HK-2 (cell line): ENCODE results near the gene HAVCR2.
"Not testable (repeated sequence)": the region's sequence is repeated elsewhere in the genome, so short reads cannot be mapped to it uniquely, and the experiment has no call there.

Source experiments
- DNase-seq: peaks from one replicate; pipeline ENCODE4 v3.0.0-alpha.2; 2018; ENCODE audit not compliant: unreplicated experiment

HAVCR2 gene

DNA sequence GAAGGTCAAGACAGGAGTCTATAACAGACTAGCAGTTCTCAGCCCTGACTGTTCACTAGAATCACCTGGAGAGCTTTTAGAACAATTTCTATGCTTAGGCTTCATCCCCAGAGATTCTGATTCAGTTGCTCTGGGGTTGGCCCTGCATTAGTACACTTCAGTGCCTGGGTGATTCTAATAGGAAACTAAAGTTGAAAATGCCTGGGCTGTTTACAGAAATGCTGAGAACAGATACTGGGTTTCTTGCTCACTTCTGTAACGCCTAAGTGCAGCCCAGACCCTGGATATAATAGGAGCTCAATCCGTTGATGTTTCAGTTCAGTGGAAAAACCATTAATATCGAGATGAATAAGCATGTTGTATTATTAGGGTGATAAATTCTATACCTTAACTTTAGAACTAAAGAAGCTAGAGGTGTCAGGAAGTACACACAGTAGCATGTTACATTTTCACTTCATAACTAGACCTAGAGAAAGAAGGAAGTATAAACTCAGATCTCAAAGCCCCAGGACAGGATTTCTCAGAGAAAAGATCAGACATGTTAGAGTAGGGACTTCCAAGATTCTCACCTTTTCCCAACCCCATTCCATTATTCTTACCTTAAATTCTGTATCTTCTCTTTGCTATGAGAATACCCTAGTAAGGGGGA is 20.4 kb downstream of the HAVCR2 start:
- no peak for DNase-seq

DNA sequence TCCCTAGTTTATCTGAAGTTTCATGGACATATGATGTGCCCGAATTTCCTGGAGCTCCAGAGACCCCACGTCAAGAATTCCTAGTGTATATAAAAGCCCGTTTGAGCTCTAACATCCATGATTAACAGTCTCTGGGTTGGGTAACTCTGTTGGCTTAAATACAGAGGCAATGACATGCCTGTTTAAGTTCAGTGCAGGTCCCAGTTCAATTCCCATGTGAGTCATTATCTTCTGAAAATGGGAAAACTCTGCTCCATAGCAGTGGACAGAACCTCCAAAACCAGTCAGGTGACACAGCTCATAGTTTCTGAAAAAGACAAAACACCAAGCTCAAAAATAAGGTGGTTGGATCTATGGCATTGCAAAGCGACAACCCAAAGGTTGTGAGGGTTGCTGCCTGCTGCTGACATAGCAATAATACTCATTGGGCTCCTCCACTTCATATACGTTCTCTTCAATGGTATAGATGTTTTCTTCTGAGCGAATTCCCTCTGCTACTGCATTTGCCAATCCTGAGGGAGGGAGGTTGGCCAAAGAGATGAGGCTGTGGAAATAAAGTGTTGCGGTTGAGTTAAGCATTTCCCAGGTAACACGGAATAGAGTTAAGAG is 22.0 kb downstream of the HAVCR2 start:
- DNase-seq, result no peak

DNA sequence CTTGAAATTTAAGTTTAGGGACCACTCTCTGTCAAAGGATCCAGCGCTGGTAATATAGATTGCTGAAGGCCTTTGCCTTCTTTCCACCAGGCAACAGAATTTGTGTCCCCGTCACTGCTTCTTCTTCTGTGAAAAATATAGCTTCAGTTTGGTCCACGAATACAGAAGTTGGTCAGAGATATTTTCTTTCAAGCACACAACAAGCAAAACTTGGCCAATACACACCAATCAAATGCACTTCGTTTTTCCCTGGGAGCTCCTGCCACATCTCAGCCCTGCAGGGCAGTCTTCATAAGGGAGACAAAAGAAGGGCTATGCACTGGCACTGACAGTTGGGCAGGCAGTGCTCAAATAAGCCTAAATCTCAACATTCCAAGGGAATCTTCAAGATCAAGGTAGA is 22.9 kb downstream of the HAVCR2 start:
- no peak for DNase-seq

DNA sequence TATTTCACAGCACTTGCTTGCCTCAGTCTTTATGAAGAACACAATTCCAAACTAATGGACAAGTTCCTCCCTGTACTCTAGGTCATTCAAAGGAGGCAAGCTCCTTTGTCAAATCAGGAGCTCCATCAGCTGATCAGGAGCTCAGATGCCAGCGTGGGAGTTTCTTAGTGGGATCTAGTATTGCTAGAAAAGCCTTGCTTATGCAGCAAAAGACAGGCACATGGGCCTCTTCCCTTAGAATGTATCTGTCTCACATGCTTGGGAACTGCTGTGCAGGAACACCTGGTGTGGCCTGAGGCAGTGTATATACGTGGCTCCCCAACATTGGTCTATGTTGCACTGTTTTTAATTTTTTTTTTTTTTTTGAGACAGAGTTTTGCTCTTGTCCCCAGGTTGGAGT is 28.6 kb downstream of the HAVCR2 start:
- DNase-seq, result no peak

DNA sequence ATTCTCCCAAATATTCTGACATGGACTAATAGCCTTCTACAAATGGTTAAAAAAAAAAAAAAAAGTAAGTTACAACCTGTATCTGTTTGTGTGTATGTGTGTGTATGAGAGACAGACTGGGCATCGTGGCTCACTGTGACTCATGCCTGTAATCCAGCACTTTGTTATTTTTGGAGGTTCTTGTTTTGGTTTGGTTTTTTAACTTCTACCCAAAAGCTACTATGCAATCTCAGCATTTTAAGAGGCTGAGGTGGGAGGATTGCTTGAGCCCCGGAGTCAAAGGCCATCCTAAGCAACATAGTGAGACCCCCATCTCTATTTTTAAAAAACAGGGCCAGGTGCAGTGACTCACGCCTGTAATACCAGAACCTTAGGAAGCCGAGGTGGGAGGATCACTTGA is 32.3 kb downstream of the HAVCR2 start:
- DNase-seq, result no peak

DNA sequence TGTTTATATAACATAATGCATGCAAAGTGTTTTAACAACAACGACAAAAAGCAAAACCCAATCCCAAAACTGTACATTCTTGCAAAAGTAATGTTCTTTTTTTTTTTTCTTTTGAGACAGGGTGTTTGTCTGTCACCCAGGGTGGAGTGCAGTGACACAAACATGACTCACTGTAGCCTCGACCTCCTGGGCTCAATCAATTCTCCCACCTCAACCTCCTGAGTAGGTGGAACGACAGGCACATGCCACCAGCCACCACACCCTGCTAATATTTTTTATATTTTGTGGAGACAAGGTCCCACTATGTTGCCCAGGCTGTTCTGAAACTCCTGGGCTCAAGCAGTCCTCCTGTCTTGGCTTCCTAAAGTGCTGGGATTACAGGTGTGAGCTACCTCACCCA is 36.3 kb downstream of the HAVCR2 start:
- no peak for DNase-seq

DNA sequence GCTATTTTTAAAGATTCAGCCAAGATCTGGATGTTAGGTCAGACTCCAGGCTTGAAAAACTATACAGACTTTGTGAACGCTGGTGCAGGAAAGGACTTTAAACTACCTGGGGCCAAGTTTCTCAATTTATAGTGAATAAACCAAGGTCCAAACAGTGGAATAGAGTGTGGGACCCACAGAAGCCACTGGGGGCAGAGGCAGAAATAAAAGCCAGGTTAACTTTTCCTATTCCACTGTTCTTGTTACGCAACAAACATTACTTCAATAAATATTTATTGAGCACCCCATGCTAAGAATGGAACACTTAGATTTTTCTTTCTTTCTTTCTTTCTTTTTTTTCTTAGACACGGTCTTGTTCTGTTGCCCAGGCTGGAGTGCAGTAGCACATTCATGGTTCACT is 38.9 kb downstream of the HAVCR2 start:
- no peak for DNase-seq

DNA sequence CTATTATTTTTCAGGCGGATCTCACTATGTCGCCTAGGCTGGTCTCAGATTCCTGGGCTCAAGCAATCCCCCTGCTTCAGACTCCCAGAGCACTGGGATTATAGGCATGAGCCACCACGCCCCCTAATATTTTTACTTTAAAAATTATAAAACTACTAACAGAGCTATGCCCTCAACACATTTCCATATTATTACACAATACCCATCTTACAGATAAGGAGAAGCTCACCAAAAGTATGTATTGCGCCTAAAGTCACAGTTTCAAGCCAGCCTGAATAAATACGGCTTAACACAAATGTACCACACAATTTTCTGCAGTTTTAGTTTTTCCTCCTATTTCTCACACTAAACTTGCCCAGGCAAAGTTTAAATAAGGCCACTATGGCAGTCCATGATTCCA is 40.1 kb downstream of the HAVCR2 start:
- DNase-seq, result no peak

DNA sequence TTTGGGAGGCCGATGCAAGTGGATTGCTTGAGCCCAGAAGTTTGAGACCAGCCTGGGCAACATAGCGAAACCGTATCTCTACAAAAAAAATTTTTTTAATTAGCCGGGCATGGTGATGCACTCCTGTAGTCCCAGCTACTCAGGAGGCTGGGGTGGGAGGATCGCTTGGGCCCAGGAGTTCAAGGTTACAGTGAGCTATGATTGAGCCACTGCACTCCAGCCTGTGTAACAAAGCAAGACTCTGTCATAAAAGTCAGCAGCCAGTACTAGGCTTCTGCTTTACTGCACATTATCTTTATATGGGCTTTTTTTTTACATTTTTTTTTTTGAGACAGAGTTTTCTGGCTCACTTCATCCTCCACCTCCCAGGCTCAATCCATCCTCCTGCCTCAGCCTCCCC is 40.5 kb downstream of the HAVCR2 start:
- DNase-seq, result no peak

DNA sequence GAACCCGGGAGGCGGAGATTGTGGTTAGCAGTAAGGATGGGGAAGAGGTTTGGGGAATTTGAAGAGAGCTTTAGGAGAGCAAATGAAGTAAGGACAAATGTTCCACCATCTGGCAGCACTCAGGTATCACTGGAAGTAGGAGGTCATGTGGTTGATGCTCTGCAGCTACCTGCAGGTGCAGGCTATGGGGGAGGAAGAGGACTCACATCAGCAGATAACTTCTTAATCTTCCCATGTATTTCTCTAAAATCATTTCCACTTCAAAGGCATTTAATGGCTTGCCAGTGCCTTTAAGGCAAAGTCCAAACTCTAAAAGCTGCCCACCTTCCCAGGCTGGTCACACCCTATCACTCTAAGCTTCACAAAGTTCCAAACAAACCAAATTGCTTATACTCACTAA is 41.8 kb downstream of the HAVCR2 start:
- DNase-seq, result no peak

DNA sequence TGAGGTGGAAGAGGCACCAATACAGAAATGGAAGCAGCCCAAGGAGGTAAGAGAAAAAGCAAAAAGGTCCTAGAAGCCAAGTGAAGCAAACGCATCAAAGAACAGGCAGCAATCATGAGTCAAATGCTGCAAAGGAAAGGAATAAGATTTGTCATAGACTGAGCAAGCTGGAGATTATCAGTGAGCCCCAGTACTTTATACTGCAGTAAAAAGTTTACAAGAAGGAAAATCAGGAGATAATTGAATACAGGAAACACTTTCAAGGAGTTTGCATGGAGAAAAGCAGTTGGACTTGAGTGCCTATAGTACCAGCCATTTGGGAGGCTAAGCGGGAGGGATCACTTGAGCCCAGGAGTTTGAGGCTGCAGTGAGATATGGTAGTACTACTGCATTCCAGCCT is 42.8 kb downstream of the HAVCR2 start:
- DNase-seq, result no peak

DNA sequence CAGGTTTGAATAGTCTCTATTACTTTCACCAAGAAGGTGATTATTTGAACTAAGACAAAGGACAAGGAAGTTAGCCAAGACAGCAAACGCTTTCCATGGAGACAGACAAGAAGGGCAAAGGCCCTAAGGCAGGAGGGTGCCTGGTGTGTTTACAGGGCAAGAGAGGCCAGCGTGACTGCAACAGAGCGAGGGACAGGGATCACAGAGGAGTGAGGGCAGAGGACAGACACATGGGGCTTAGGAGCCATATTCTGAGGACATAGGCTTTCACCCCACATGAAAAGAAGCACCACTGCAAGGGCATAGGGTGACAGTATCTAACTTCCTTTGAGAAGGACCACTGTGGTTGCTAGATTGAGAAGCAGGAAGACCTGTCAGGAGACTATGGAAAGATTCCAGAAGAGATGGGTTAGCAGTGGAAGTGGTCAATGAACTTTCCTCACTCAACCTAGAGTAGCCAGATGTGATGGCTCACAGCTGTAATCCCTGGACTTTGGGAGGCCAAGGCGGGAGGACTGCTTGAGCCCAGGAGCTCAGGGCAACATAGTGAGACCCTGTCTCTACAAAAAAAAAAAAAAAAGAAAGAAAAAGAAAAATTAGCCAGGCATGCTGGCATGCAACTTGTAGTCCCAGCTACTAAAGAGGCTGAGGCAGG is 44.9 kb downstream of the HAVCR2 start:
- DNase-seq, result no peak

DNA sequence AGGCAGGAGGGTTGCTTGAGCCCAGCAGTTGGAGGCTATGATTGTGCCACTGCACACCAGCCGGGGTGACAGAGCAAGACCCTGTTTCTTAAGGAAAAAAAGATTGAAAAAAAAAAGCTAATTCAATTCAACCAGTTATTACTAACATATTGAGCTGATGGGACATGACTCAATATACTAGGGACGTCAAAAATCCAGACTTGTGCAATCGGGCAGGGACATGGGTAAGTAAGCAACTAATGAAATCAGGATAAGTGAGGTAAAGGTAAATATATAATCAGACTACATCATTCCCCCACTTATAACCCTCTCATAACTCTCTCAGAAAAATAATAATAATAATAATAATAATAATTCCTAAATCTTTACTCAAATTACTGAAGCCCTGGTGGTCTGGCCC is 49.0 kb downstream of the HAVCR2 start:
- no peak for DNase-seq

DNA sequence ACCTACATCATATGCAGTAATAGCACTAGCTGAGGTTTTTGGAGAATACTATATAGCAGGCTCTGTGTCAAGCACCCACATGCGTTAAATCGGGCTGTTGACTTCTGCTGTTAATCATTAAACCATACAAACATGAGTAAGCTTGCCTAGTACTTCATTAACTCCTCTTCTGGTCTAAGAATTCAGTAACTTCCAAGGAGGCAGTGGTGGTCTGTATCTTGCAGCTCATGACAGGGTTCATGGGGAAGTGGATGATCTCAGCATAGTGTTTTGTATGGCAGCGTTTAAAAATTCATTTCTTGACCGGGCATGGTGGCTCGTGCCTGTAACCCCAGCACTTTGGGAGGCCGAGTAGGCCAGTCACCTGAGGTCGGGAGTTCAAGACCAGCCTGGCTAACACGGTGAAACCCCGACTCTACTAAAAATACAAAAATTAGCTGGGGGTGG is 49.7 kb downstream of the HAVCR2 start, which contains the start of gene HAVCR1:
HAVCR1 (minus strand) TSS at position 24 of the 447 bp plus-strand sequence. CDS start 1,173 bp downstream, outside the sequence.
- DNase-seq, result peak; percentile 53

DNA sequence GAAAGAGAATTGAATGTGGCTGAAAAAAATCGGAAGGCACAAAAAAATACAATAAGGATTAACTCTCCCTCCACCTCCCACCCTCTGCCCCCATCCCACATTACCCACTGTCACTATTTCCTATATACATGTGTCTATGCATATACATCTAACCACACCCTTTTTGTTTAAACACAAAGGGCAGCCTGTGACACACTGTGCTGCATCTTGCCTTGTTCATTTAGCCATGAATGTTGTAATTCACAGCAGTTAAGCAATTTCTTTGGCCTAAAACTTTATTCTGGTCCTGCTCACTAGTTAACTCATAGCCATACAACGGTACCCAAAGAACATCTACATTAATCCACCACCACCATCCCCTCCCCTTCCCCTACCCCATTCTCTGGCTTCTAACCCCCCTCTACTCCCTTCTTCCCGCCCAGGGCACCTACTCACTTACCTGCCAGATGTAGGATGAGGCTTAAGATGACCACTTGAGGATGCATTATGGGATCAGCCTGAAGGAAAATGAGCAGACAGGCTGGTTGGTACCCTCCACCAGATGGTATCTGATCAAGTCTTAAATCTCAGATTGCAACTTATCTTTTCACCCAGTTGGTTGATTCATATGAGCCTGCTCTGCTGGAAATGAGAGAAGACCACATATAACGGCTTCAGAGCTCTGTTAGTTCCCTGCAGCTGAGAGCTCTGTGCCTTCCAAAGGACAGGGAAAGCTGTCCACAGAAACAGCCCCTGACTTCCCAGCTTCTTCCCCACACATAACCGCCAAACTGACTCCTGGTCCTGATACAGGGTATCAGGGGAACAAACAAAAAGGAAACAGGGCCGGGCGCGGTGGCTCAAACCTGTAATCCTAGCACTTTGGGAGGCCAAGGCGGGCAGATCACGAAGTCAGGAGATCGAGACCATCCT is 51.1 kb downstream of the HAVCR2 start:
- DNase-seq, result peak; percentile 28

DNA sequence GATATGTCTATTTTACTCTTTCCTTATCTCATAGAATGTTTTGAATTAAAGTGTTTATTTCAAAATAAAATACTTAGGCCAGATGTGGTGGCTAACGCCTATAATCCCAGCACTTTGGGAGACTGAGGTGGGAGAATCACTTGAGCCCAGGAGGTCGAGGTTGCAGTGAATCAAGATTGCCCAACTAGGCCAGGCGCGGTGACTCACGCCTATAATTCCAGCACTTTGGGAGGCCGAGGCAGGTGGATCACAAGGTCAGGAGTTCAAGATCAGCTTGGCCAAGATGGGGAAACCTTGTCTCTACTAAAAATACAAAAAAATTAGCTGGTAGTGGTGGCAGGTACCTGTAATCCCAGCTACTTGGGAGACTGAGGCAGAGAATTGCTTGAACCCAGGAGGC is 52.0 kb downstream of the HAVCR2 start:
- not testable (repeated sequence) for DNase-seq

DNA sequence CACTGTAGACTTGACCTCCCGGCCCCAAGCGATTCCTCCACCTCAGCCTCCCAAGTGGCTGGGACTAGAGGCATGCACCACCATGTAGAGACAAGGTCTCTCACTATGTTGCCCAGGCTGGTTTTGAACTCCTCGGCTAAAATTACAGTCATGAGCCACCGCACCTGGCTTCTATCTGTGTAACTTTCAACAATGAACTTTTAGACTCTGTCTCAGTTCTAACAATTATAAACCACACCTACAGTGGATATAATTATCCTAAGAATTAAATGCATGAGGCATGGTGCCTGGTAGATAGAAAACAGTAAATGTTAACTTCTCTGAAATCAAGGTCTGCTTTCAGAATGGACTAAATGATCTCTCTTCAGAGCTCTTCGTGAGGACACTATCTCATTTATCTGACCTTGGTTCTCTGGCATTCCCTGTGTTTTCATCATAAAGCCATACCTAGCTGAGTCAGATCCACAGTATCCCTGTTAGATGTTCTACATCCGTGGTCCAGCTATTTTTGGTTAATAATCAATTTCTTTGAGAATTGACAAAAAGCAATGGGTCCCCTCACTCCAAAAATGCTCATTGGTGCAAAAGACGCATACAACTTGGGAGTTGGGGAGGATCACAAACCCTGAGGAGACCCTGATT is 57.1 kb downstream of the HAVCR2 start:
- DNase-seq, result no peak

DNA sequence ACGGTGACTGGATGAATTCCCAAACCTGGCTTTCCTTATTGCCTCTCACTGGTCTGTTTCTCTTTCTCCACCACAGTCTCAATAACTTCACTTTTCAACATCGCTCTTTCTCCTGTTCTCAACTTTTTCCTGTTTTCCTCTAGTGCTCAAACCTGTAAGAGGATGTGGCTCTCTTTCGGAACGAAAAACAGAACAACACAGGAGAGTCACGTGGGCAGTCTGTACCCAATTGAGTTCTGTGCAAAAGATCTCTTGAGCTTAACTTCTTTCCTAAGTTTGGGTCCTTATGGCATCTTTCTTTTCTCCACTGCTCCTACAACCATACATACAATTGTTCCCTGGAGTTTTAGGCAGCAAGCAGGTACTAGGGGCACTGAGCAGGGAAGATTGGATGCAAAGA is 58.8 kb downstream of the HAVCR2 start:
- DNase-seq, result no peak

DNA sequence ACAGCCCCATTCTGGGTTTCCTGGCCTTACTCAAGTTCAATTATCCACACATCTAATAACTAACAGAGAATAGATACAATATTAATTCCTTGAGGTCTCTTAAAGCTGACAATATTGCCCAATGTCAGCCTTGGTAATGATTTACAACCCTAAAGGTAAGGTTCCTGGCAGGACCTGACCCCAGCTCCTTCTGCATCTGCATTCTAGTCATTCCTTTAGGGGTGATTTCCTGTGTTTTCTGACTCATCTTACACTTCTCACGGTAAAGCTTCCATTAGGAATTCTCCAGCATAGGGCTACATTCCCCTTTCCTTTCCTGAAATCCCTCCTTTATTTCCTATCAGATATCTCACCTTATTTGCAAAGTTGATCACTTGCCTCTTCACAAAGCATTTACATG is 59.2 kb downstream of the HAVCR2 start:
- peak; percentile 35 for DNase-seq

DNA sequence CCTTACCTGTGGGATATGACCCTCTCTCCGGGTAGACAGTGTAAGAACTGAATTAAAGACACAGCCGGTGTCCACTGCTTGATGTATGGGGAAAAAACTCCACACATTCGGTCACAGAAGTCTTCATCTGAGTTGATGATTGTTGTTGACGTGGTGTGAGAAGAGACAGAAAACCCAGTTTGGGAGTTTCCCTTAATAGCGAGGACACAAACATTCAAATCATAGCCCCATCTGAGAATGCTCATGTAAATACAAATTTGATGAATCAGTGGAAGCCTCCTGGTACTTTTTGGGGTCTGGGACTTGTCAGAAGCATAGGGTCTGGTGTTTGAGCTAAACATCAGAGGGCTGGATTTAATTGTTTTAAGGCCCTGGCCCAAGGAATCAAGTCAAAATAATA is 60.9 kb downstream of the HAVCR2 start:
- DNase-seq, result no peak

DNA sequence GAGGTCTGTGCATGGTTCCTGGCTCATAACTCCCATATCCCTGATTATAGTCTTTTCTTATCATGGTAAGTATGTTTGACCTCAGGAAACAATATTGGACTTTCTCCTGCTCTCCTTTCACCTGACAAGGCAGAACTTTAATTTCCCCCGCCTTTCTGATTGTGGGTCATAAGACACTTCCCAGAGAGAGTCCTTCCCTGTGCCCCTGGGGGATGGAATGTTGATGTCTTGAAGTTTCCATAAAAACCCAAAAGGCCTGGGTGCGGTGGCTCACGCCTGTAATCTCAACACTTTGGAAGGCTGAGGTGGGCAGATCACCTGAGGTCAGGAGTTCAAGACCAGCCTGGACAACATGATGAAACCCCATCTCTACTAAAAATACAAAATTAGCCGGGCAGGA is 61.8 kb downstream of the HAVCR2 start:
- not testable (repeated sequence) for DNase-seq

DNA sequence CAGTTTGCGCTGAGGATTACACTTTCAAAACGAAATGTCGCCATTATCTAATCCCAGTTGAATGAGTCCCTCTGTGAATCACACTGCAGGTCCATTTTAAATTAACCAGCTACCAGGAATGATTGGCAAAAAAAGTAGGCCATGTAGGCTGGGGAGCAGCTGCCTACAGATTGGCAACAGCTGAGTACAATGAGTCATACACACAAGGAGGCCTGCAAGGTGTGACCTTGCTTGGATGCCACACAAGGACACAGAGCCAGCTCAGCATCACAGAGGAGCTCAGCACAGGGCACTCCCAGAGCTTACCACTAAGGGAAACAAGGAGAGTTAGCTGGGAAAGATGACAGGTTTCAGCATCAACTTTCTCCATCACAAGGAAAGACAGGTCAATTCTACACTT is 62.8 kb downstream of the HAVCR2 start:
- peak; percentile 79 for DNase-seq
